Psoas muscle (tissue), 8 donors: ENCODE measurements around the gene LRRC28. TPM values are rescaled to one million over a fixed set of nuclear protein-coding genes. Genes with fewer than 3 reads are reported as not detected.
A peak's percentile ranks its signal among the peaks of the same experiment; 100 is the strongest.

Experiments
- ATAC-seq, 4 donors: fragments of 200-7000 bp; cut with Tn5 transposase; one replicate each; pipeline ENCODE4 v1.9.1; 2020; ENCODE audit warnings: moderate library complexity in 3 of 4, mild to moderate bottlenecking in 2 of 4
- DNase-seq, 2 donors: peaks; one replicate each; pipeline ENCODE4 v3.0.0-alpha.2; 2020
- H3K27ac ChIP-seq: fragments of 200-600 bp; one replicate; pipeline ENCODE4 v1.8.0; 2022
- H3K27me3 ChIP-seq, 3 donors: fragments of 200-600 bp in 1 of 3; one replicate each; pipeline versions ENCODE4 v1.6.1 to v1.8.0; 2013 to 2022; ENCODE audit warnings: low read length in 2 of 3, mild to moderate bottlenecking in 2 of 3, moderate library complexity in 1 of 3; ENCODE audit not compliant: insufficient read depth in 3 of 3
- H3K36me3 ChIP-seq, 2 donors: fragments of 200-600 bp in 1 of 2; one replicate each; pipeline versions ENCODE4 v1.6.1 to v1.8.0; 2013 to 2022; ENCODE audit warnings: low read depth in 1 of 2, mild to moderate bottlenecking in 1 of 2, moderate library complexity in 1 of 2; ENCODE audit not compliant: insufficient read depth in 1 of 2
- H3K4me1 ChIP-seq: fragments of 200-600 bp; one replicate; pipeline ENCODE4 v1.8.0; 2022
- H3K4me3 ChIP-seq: fragments of 200-600 bp; one replicate; pipeline ENCODE4 v1.8.0; 2022; ENCODE audit warnings: mild to moderate bottlenecking
- H3K9me3 ChIP-seq: fragments of 200-600 bp; one replicate; pipeline ENCODE4 v1.8.0; 2022
- CTCF ChIP-seq: fragments of 200-600 bp; IDR thresholded peaks from one replicate; pipeline ENCODE4 v1.8.0; 2022; ENCODE audit warnings: antibody characterized with exemption
- WGBS, 3 donors: extraction: QIAGEN DNeasy Blood & Tissue Kit; methylation state at CpG; one replicate each; pipeline versions ENCODE4 v1.1.6 to v1.1.7; 2013; 5-methylcytosine and 5-hydroxymethylcytosine counted together
- intact Hi-C, 2 donors: fragments of 100-400 bp; cut with DNase I; formaldehyde crosslinking; loops; one replicate each; pipeline versions ENCODE4 v1.11.0 to v1.14.2; 2022
- polyA plus RNA-seq, 3 donors: library from polyadenylated mRNA; stranded (reverse); fragments of 200-250 nt; gene quantifications; one replicate each; pipeline ENCODE4 v1.2.3, GENCODE V29; 2013
- total RNA-seq, 4 donors: library from RNA; stranded (reverse); fragmentation: NEBNext Ultra II Directional in 2 of 4; extraction: Animal tissue kit (Norgen Biotek cat#: 25700) in 2 of 4; gene quantifications; one replicate each; pipeline versions ENCODE4 v1.2.1 to v1.2.4, GENCODE V29; 2021 to 2023
- donor health status: healthy with polysubstance abuse.
- donor health status: DM: no; HTN: no; CAD: no; lungs with moderate emphysema.
- donor health status: Bipolar disorder and iron deficiency.
- donor health status: healthy.
- donor health status: DM: yes; HTN: yes; CAD: no.
- donor health status: DM: no; HTN: no; CAD: no.
- donor health status: DM: no; HTN: no; CAD: no.
- donor health status: DM: yes; HTN: yes; CAD: no.

The LRRC28 gene
- total and polyA plus RNA-seq, 7 donors, result 8.4 to 31.2 (median 21.0) TPM

- intact Hi-C loops, result loop anchor here (2.0 to 5.0 kb wide), 3 partner anchors 78 to 298 kb away; no protein-coding TSS in a partner anchor
- Histone ChIP-seq H3K27ac (peak overlapping the region; percentile 27), H3K36me3 (no peaks in the 10 kb centered on the region), H3K4me1 (peaks cover 16% of the 10 kb centered on the region), H3K9me3 (no peaks in the 10 kb centered on the region), H3K27me3 (no peaks in the 10 kb centered on the region), H3K4me3 (no peak overlapping the region)
- no peak for DNase-seq
- ATAC-seq, result peak in 1 of 4 donors; percentile 18
- TF ChIP-seq CTCF, result no peak
- WGBS, 3 donors, result 92 to 100% (median 98%) methylated on average over 6 of the region's 6 CpGs
Measured at GRCh38 chr15:99409560-99409959, 158.3 kb downstream of the LRRC28 start.

DNA sequence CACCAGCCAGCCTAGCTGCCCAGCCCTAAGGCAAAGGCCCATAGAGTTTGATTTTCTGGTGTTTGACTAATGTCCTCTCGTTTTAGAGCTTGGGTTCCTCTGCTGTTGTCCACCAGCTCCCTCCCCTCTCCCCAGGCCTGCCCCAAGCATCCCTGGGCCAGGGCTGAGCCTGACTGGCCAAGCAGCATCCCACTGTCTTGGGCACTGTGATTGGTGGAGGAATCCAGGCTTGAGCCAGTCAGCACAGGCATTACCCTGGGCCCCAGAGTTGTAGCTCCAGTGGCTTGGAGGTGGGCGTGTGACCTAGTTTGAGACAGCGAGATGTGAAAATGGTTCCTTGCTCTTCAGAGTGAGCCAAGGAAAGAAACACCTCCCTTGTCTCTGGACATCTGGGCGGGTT is 159.2 kb downstream of the LRRC28 start:
- DNase-seq (no peak), ATAC-seq (no peak)
- TF ChIP-seq CTCF, result no peak
- Histone ChIP-seq H3K4me3 (no peak overlapping the region), H3K4me1 (peaks cover 16% of the 10 kb centered on the region), H3K27ac (no peak overlapping the region), H3K27me3 (no peaks in the 10 kb centered on the region), H3K9me3 (no peaks in the 10 kb centered on the region), H3K36me3 (no peaks in the 10 kb centered on the region)
- WGBS, 3 donors, result 94 to 95% (median 95%) methylated on average over 4 of the region's 4 CpGs
- intact Hi-C loops, result no loop called here

GRCh38 chr15:99411234-99411633 is 160.0 kb downstream of the LRRC28 start:
- Histone ChIP-seq H3K4me1 (peaks cover 16% of the 10 kb centered on the region), H3K4me3 (no peak overlapping the region), H3K36me3 (no peaks in the 10 kb centered on the region), H3K27ac (no peak overlapping the region), H3K27me3 (no peaks in the 10 kb centered on the region), H3K9me3 (no peaks in the 10 kb centered on the region)
- 90 to 96% (median 96%) methylated on average over 8 of the region's 8 CpGs for WGBS, 3 donors
- no peak for DNase-seq
- intact Hi-C loops, result no loop called here
- no peak for ATAC-seq
- TF ChIP-seq CTCF, result no peak

GRCh38 chr15:99412082-99412481 is 160.8 kb downstream of the LRRC28 start:
- intact Hi-C loops, result no loop called here
- H3K36me3 ChIP-seq, result no peaks in the 10 kb centered on the region
- peaks cover 16% of the 10 kb centered on the region for H3K4me1 ChIP-seq
- H3K9me3 ChIP-seq, result no peaks in the 10 kb centered on the region
- no peak overlapping the region for H3K27ac ChIP-seq
- no peak overlapping the region for H3K4me3 ChIP-seq
- ATAC-seq (no peak), DNase-seq (no peak)
- WGBS, 3 donors, result 96 to 97% (median 96%) methylated on average over 6 of the region's 6 CpGs
- no peaks in the 10 kb centered on the region for H3K27me3 ChIP-seq
- no peak for TF ChIP-seq CTCF

GRCh38 chr15:99412626-99413025 is 161.3 kb downstream of the LRRC28 start:
- no peak for DNase-seq
- TF ChIP-seq CTCF, result no peak
- intact Hi-C loops, result no loop called here

More at GRCh38 chr15:99412626-99413025, 161.3 kb downstream of the LRRC28 start:
- no peak for ATAC-seq
- Histone ChIP-seq H3K27ac (no peak overlapping the region), H3K27me3 (no peaks in the 10 kb centered on the region), H3K9me3 (no peaks in the 10 kb centered on the region), H3K4me3 (no peak overlapping the region), H3K4me1 (peaks cover 16% of the 10 kb centered on the region), H3K36me3 (no peaks in the 10 kb centered on the region)
- WGBS, 3 donors, result 95 to 98% (median 98%) methylated on average over 7 to 8 of the region's 8 CpGs
